AG09319 (cell line): Measurements from ENCODE around the gene PIPOX.
"Not testable (repeated sequence)": the region's sequence is repeated elsewhere in the genome, so short reads cannot be mapped to it uniquely, and the experiment has no call there.

Experiments
- DNase-seq: peaks from one replicate; pipeline ENCODE4 v3.0.0-alpha.2; 2010; ENCODE audit warnings: low read depth; ENCODE audit errors: extremely low read depth
- TF ChIP-seq, protein P1 (sequence below): IDR thresholded peaks from 2 replicates; pipeline ENCODE4 v1.5.1; 2011; ENCODE audit warnings: low read depth, mild to moderate bottlenecking, inconsistent platforms, low read length, moderate library complexity

Gene PIPOX

DNA sequence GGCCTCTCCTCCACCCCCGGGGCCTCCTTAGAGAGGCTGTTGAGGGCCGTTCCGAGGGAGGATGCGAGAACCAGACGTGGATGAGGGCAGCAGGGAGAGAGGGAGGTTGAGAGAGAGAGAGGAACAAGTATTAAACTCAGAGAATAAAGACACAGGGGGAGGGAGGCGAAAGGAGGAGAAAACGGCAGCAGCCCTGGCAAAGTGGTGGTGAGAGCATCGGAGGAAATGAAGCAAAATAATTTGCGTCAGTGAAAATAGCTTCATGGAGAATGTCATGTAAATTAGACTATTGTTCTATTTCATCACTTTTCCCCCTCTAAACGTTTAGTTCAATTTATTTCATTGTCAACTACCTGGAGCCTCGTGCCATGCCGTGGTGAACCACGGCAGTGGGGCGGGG, 38.0 kb downstream of the PIPOX start:
- DNase-seq = no peak
- TF ChIP-seq, protein P1, sequence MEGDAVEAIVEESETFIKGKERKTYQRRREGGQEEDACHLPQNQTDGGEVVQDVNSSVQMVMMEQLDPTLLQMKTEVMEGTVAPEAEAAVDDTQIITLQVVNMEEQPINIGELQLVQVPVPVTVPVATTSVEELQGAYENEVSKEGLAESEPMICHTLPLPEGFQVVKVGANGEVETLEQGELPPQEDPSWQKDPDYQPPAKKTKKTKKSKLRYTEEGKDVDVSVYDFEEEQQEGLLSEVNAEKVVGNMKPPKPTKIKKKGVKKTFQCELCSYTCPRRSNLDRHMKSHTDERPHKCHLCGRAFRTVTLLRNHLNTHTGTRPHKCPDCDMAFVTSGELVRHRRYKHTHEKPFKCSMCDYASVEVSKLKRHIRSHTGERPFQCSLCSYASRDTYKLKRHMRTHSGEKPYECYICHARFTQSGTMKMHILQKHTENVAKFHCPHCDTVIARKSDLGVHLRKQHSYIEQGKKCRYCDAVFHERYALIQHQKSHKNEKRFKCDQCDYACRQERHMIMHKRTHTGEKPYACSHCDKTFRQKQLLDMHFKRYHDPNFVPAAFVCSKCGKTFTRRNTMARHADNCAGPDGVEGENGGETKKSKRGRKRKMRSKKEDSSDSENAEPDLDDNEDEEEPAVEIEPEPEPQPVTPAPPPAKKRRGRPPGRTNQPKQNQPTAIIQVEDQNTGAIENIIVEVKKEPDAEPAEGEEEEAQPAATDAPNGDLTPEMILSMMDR = no peak

DNA sequence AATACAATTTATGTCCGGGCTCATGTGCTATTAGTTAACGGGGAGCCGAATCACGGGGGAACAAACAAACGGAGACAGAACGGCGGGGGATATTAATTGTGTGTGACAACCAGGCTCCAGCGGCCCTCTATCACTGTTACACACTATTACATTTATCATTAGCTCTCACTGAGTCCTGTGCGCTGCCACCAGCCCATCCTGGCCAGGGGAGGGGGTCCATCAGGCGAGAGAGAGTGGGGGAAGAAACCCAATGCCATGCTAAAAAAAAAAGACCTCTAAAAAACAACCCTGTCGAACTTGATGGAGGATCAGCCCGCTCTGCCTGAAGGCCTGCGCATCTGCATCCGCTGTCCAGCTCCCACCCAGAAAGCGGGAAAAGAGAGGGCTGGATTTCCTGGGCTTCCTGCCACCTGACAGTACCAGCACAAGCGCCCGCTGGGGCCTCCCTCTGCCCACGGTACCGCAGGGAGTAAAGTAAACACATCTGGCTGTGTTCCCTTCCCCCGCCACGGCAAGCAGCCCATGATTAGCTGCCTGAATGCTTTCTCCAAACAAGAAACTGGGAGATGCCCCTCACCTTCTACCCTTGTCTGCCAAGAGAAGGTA, 41.7 kb downstream of the PIPOX start:
- TF ChIP-seq, protein P1 = no peak
- no peak for DNase-seq

GRCh38 chr17:29085223-29085622, 42.3 kb downstream of the PIPOX start:
- TF ChIP-seq, protein P1 = no peak
- DNase-seq = no peak

DNA sequence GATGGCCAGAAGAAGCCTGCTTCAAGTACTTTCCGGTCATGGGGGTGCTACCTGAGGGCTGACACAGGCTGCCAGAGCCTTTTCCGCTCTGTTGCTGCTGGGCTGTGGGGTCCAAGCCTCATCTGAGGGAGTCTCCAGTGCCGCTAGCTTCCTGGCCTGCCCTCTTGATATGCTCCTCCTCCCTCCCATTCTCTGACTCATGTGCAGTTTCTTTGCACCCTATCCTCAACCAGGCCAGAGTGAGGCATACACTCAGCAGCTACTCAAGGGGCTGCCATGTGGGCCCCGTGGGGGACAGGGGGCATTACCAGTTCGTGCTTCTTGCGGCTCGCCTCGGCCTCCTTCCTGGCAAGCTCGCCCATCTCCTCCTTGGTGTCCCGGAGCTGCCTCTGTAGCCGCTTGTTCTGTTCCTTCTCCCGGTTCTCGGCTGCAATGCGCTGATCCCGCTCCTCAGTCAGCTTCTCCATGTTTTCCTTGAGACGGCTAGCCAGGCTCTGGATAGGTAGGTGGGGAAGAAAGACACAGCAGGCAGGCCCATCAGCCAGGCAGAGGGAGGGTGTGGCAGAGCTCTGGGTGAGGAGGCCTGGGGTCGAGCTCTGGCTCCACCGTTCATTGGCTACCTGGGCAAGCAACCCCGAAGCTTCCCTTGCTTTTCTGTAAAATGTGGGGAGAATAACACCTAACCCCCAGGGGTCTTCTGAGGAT, 43.8 kb downstream of the PIPOX start:
- TF ChIP-seq, protein P1 = no peak
- DNase-seq = no peak

GRCh38 chr17:29088782-29089181, 45.8 kb downstream of the PIPOX start:
- not testable (repeated sequence) for DNase-seq

DNA sequence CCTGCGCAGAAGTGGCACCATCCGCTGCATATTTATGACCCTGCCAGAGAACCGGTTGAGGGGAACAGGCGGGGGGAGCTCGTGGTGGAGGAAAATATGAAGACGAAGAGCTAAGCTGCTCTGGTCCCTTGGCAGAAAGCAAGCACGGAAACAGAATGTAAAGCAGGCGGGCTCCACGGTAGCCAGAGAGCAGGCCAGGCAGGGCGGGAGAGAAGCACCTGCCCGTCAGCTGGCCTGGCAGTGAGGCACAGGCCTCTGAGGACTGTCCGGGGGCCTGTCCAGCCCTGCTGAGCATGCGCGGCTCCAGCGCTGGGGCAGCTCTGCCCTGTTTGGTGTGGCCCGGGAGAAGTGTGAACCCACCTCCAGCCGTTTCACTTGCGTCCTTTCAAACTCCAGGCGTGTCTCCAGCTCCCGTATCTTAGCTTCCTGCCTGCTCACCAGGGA, 46.7 kb downstream of the PIPOX start:
- TF ChIP-seq, protein P1 = no peak
- DNase-seq = no peak

DNA sequence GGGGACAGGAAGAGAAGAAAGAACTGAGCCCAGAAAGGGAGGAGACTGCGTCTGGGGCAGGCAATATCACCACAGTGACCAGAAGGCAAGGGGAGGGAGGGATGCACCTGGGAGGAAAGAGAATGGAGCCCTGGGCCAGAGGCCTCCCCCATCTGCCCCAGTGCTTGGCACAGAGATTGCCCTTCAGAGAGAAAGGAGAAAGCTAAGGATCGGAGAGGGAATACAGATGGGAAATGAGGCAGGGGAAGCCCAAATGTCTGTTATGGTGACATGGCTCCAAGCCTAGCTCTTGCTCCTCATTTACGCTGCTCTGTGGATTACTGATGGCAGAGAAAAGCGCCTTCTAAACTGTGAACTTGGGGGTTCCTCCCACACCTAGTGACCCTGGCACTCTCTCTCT, 47.2 kb downstream of the PIPOX start:
- no peak for DNase-seq
- TF ChIP-seq, protein P1 = no peak
